ENCODE measurements around the gene FRMD8.

FRMD8 gene

DNA sequence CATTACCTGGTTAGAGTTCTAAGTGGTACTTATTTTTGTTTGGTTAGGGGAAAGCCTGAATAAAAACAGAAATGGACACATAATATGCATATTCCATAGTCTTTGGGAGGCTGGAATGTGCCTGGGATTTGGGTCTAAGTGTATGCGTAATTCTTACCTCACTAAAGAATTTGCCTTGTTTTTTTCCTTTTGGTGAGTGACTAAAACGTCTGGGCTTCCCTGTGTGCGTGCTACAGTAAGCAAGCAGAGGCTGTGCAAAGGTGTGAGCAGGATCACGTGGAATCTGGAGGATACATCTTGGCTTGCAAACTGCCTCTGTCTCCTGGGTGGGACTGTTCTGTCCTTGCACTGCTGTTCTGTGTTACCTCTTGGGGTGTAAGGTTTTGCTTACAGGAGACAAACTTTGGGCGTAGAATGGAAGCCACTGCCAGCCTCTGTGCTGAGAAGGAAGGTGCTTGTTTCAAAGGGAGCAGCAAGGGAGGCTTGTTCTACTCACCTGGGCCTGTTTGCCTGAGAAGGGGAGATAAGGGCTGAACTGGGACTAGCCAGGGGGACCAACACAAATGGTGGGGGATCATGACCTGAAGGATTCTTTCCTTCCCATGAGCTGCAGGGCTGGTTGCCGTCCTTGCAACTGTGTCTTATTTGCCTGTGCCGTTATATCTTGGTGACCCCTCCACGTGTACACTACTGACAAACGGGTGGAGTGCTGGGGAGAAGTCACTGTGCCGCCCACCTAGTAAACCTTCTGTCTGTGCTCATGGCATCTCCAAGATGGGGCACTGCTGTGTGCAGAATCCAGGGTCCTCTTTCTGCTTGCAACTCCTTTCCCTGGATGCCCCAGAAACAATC lies 40.6 kb downstream of the FRMD8 start:
- no peak for DNase-seq

DNA sequence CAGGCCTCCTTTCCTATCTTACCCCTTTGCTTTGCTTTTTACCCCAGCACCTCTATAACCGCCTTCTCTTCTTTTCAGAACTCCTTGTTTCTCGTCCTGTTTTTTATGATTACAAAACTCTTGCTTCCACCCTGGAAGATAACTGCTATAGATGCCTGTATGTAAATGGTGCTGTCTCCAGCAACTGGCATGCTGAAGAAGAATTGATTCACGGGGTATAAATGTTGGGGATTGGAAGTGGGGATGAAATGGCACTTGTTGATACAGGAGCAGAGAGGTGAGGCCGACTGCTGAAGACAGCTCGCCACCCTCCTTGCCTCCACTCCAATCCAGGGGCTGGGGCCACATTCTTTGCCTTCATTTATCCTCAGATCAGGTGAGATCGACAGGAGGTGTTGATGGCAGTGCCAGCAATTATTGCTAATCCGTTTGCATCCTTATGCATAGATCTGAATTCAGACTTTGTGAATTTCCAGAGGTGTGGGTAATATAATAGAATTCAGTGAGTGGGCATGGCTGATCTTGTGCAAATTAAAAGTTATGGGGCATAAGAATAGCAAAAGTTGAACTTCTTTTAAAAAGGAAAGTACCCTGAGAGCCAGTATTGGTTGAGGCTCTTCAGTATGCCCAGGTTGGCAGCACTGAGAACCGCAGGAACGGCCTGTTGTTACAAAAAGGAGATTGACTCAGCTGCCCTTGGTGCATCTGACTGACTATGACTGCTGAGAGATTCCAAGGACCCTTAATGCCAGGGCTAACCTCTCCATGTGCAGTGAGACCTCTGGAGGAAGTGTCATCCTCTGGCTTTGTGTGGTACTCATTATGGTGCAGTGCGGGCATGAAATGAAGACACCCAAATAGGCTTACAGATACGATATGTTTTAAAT lies 41.5 kb downstream of the FRMD8 start:
- no peak for DNase-seq

DNA sequence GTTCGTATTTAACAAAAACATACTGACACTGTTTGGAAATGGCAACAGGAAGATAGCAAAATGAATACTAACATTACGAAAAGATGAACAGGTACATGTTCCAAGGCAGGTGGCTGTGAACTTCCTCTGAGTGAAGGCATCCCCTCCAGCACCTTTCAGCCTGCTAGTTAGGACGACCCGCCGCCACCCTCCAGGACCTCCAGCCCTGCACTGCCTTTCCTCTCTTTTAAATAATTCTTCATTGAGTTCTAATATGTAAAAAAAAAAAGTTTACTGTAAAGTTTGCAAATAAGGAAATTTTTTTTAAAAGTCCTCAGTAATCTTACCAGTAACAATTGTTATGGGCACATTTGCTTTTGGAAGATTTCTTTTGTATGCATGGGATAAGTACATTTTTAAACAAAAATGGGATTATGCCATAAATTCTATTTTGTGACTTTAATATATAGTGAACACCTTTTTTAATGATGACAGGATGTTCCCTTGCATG lies 42.2 kb downstream of the FRMD8 start:
- DNase-seq, result no peak

- no peak for DNase-seq
Observed at GRCh38 chr11:65429068-65429681, 42.7 kb downstream of the FRMD8 start.

DNA sequence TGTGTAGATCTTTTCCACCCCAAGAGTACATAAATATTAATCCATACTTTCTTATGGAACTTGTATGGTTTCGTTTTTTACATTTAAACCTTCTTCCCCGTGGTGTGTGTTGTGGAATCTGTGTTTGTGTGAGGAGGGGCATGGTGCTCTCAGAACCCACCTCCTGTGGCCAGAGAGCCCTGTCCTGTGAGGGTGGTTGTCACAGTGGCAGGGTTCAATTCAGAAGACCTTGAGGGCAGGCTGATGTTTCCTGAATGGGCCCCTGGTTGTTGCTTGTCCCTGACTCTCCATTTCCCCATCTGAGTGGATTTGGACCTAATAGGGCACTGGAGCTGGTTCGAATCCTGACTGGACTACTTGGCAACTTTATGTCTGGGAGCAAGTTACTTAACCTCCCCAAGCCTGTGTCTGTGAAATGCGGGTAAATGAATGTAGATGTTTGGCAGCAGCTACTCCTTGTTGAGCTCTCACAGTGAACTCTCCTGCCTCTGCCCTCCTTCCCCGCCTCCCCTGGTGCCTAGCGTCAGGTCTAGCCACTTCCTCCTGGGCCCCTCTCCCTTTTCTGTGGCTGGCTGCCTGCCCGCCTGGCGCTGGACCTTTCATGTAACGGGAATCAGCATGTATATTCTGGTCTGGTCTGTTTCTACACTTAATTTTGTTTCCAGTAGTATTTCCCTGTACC lies 43.4 kb downstream of the FRMD8 start:
- no peak for DNase-seq

- no peak for DNase-seq
Observed at GRCh38 chr11:65430406-65431217, 44.2 kb downstream of the FRMD8 start.

DNA sequence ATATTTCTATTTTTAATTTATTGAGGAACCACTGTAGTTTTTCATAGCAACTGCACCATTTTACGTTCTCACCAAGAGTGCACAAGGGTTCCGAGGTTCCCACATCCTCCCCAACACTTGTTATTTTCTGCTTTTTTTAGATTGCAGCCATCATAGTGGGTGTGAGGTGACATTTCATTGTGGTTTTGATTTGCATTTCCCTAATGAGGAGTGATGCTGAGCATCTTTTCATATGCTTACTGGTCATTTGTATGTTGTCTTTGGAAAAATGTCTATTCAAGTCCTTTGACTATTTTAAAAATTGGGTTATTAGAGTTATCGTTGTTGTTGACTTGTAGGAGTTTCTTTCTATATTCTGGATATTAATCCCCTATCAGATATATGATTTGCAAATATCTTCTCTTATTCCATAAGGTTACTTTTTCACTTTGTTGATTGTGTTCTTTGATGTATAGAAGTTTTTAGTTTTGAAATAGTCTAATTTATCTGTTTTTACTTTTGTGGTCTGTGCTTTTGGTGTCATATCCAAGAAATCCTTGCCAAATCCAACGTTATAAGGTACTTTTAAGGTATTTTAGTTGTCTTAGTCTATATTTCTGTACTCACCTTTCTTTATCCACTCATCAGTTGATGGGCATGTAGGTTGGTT lies 45.1 kb downstream of the FRMD8 start:
- DNase-seq, result no peak

DNA sequence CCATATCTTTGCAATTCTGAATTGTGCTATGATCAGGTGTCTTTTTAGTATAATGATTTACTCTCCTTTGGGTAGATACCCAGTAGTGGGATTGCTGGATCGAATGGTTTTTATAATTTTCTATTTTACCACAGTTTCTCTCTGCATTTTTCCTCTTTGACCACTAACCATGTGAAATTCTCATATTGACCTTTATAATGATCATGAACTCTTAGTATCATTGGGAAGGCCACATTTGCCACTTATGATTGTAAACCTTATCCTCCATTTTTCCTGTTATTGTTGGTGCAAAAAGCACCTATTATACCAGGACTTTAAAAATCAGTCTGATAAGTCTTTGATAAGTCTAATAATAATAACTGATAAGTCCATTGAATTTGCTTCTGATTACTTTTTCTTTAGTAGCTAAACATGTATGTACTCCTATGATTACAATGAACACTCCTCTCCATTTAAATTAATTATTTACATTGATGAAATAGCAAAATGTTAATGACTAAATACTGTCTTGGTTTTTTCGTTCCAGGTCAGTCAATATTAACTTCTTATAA lies 45.7 kb downstream of the FRMD8 start:
- DNase-seq, result no peak

DNA sequence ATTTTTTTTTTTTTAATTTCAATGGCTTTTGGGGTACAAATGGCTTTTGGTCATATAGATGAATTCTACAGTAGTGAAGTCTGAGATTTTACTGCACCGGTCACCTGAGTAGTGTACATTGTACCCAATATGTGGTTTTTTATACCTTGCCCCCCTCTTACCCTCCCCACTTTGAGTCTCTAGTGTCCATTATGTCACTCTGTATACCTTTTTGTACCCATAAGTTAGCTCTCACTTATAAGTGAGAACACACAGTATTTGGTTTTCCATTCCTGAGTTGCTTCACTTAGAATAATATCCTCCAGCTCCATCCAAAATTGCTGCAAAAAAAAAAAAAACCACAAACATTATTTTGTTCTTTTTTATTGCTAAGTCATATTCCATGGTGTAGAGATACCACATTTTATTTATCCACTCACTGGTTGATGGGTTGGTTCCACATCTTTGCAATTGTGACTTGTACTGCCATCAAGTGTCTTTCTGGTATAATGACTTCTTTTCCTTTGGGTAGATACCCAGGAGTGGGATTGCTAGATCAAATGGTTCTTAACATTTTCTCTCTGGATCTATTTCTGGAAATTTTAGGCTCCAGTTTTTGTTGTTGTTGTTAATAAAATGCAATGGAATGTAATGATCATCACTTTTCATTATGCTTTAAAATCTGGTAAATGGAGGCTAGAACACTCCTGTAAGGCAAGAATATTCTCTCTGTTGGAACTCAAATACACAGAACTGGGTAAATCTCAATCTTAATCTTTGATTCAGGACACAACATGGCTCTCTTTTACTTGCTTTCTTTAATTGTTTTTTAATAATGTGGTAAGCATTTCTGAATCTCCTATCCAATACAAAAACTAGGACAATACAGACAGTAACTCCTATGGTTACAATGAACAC lies 46.5 kb downstream of the FRMD8 start:
- DNase-seq, result peak; percentile 56

GRCh38 chr11:65433657-65434056 lies 47.2 kb downstream of the FRMD8 start:
- DNase-seq, result no peak

DNA sequence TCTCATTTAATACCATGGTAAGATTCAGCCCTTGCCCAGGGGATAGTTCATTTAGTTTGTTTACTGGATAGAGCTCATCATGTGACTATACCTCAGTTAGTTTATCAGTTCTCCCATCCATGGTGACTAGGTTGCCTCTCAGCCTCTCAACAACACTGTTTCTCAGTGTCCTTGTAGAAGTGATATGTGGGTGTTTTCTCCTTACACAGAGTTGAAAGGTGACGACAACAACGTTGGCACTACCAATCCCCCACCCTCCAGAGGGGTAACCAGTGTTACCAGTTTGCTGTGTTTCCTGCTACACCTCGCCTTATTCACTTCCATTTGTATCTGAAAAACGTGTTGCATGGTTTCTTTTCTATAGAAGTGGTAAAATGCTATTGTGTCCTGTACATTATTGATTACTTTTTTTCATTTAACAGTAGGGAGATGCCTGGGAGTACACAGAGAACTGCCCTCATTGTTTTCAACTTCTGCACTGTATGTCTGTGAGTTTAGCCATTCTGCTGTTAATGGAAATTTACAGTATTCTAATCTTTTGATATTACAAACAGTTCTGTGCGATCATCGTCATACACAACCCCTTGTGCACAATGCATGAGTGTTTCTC lies 47.7 kb downstream of the FRMD8 start:
- no peak for DNase-seq

DNA sequence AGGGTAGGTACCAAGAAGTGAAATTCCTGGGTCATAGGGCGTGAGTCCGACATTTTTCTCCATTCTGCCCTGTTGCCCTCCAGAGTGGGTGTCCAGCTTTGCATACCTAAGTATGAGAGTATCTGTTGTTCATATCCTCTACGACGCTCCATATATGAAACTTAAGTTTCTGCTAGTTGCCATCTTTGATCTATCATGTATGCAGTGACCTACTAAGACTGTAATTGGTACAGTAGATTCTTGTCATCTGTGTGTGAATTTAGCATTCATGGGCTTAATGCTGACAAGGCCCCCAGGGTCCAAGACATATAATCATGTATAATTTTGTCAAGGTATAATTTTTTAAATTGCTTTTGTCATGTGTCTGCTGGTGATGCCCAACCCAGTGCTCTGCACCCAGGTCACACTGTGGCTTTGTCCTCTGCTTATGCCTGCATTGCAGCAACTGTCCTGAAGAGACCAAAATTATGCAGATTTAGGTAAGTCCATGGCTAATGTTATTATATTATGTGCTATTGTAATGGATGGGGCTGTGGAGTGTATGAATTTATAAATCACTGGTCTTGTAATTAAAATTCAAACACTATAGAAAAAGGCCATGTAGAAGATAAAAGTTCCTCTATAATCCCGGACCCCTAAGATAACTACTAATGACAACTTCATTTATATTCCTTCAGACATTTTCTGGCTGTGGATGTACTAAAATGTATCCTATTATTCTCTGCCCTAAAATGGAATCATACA lies 48.4 kb downstream of the FRMD8 start:
- peak; percentile 22 for DNase-seq

GRCh38 chr11:65435411-65435931 lies 49.0 kb downstream of the FRMD8 start:
- DNase-seq, result no peak

- DNase-seq, result no peak
Observed at GRCh38 chr11:65435981-65436411, 49.6 kb downstream of the FRMD8 start.

DNA sequence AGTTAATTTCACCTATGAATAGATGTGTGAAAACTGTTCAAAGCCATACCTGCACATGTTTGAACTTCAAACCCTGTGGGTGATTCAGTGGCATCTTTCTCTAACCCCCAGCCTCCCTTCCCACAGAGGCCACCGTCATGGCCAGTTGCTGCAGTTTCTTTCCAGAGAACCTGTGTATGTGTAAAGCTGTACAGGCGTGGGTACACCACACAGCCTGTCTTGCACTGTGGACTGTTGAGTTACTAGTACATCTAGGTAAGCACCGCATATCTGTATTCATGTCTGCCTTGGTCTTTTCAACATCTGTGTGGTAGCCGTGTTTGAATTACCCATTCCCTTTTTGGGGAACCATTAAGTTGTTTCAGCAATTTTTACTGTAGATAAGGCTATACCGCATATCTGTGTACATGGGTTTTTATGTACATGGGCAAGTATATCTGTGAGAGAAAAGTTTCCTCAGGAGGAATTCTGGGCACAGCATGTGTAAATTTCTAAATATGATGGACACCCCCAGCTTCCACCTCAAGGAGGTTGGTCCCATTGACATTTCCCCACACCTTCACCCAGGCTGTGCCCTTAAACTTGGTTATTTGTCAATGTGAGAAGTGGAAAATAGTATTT lies 50.1 kb downstream of the FRMD8 start:
- no peak for DNase-seq

- no peak for DNase-seq
Observed at GRCh38 chr11:65437436-65438227, 51.2 kb downstream of the FRMD8 start.

Measured in NCI-H146 (cell line).